Glomerular endothelial cell (primary cell): ENCODE measurements around the gene DIPK2A. TPM values are rescaled to one million over a fixed set of nuclear protein-coding genes. Genes with fewer than 3 reads are reported as not detected.

ENCODE experiments used
- DNase-seq: peaks from one replicate; pipeline ENCODE4 v3.0.0-alpha.2; 2011; ENCODE audit warnings: low read depth, low spot score; ENCODE audit errors: extremely low read depth
- total RNA-seq: library from RNA; depleted of rRNA; stranded (reverse); fragments of >200 nt; gene quantifications from 2 replicates; pipeline ENCODE4 v1.2.3, GENCODE V29; 2015

DIPK2A gene
- total RNA-seq = 23.1 and 29.1 TPM in 2 replicates

- peak; percentile 77 for DNase-seq
These were observed at the start of gene DIPK2A for GRCh38 chr3:143971359-143972154. Gene DIPK2A (plus strand): TSS chr3:143971823. CDS start chr3:143972333, 510 bp downstream.

- no peak for DNase-seq
These were observed 46.9 kb upstream of the DIPK2A start for GRCh38 chr3:143924522-143925285.

GRCh38 chr3:143928056-143928455 lies 43.6 kb upstream of the DIPK2A start:
- DNase-seq = no peak

GRCh38 chr3:143928541-143929255 lies 42.9 kb upstream of the DIPK2A start:
- DNase-seq = no peak

- no peak for DNase-seq
These were observed 36.8 kb upstream of the DIPK2A start for GRCh38 chr3:143934791-143935190.

- DNase-seq = no peak
These were observed 35.9 kb upstream of the DIPK2A start for GRCh38 chr3:143935678-143936077.

- no peak for DNase-seq
These were observed 20.8 kb upstream of the DIPK2A start for GRCh38 chr3:143950810-143951209.

GRCh38 chr3:143951351-143951971 lies 20.2 kb upstream of the DIPK2A start:
- no peak for DNase-seq

- DNase-seq = no peak
These were observed 19.0 kb upstream of the DIPK2A start for GRCh38 chr3:143952569-143953072.

- no peak for DNase-seq
These were observed 16.5 kb upstream of the DIPK2A start for GRCh38 chr3:143955113-143955512.

GRCh38 chr3:143956838-143957237 lies 14.8 kb upstream of the DIPK2A start:
- no peak for DNase-seq

- DNase-seq = no peak
These were observed 14.2 kb upstream of the DIPK2A start for GRCh38 chr3:143957453-143957852.

- DNase-seq = no peak
These were observed 12.7 kb upstream of the DIPK2A start for GRCh38 chr3:143958966-143959365.

GRCh38 chr3:143961342-143961741 lies 10.3 kb upstream of the DIPK2A start:
- DNase-seq = no peak

GRCh38 chr3:143963946-143964345 lies 7.7 kb upstream of the DIPK2A start:
- no peak for DNase-seq

- DNase-seq = no peak
These were observed 757 bp upstream of the DIPK2A start for GRCh38 chr3:143970773-143971358.

GRCh38 chr3:143972155-143972504 lies 507 bp downstream of the DIPK2A start:
- DNase-seq = no peak

GRCh38 chr3:143972505-143973258 lies 1.1 kb downstream of the DIPK2A start:
- no peak for DNase-seq

GRCh38 chr3:143973259-143974021 lies 1.8 kb downstream of the DIPK2A start:
- DNase-seq = no peak
